ENCODE results near the gene AP5M1. TPM values are rescaled to one million over a fixed set of nuclear protein-coding genes. Genes with fewer than 3 reads are reported as not detected.
"Not testable (repeated sequence)": the region's sequence is repeated elsewhere in the genome, so short reads cannot be mapped to it uniquely, and the experiment has no call there.

The AP5M1 gene
- total RNA-seq, 1 experiment from 2014 or later, result 58.7 TPM

GRCh38 chr14:57326253-57326652 is 57.5 kb downstream of the AP5M1 start:
- TF ChIP-seq, protein P1, sequence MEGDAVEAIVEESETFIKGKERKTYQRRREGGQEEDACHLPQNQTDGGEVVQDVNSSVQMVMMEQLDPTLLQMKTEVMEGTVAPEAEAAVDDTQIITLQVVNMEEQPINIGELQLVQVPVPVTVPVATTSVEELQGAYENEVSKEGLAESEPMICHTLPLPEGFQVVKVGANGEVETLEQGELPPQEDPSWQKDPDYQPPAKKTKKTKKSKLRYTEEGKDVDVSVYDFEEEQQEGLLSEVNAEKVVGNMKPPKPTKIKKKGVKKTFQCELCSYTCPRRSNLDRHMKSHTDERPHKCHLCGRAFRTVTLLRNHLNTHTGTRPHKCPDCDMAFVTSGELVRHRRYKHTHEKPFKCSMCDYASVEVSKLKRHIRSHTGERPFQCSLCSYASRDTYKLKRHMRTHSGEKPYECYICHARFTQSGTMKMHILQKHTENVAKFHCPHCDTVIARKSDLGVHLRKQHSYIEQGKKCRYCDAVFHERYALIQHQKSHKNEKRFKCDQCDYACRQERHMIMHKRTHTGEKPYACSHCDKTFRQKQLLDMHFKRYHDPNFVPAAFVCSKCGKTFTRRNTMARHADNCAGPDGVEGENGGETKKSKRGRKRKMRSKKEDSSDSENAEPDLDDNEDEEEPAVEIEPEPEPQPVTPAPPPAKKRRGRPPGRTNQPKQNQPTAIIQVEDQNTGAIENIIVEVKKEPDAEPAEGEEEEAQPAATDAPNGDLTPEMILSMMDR (conservative IDR thresholded peaks at IDR 0.05; ENCODE audit: low read depth, low read length), result no peak
- TF ChIP-seq EZH2 (IDR thresholded peaks at IDR 0.05; ENCODE audit: borderline replicate concordance, low read depth, low read length, poor library complexity, severe bottlenecking), result no peak
- no peaks in the 10 kb centered on the region for H3K36me3 ChIP-seq (ENCODE audit: insufficient read depth, low read length, poor library complexity, severe bottlenecking)
- ChIA-PET POLR2A (ENCODE audit: low non-redundant PET) (no interaction called here), CTCF (no interaction called here)
- BruUV-seq (replicated peaks), result no TSS peak
- H3K4me1 ChIP-seq (ENCODE audit: insufficient read depth, low read length, poor library complexity, severe bottlenecking), result no peaks in the 10 kb centered on the region
- H3K9me3 ChIP-seq (ENCODE audit: low read depth, low read length, poor library complexity, severe bottlenecking), result no peaks in the 10 kb centered on the region
- DNase-seq (ENCODE audit: low spot score), result no peak
- intact Hi-C loops (cut with micrococcal nuclease; ENCODE audit: unreplicated experiment), result no loop called here
- H3K4me3 ChIP-seq (ENCODE audit: low read depth, low read length, poor library complexity, severe bottlenecking), result no peak overlapping the region
- H3K27me3 ChIP-seq (replicated peaks; ENCODE audit: insufficient read depth, low read depth, low read length, poor library complexity), result no peaks in the 10 kb centered on the region
- no peak overlapping the region for H3K27ac ChIP-seq (ENCODE audit: low read depth, low read length, poor library complexity, severe bottlenecking)

DNA sequence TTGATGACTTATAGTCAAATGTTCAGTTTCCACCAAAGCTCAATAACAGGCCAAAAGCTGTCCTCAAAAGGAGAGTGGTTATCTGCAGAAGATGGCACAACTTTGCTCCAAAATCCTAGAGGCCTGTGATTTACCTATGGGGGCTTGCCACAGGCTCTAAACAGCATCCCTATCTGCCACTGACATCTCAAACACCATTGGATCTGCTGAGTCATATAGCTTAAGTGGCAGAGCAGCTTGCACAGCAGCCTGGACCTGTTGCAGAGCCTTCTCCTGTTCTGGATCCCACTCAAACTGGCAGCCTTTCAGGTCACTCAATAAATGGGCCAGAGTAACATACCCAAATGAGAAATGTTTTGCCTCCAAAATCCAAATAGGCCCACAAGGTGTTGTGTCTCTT is 61.1 kb downstream of the AP5M1 start:
- CTCF ChIA-PET, result no interaction called here
- H3K27ac ChIP-seq (ENCODE audit: low read depth, low read length, poor library complexity, severe bottlenecking), result no peak overlapping the region
- H3K36me3 ChIP-seq (ENCODE audit: insufficient read depth, low read length, poor library complexity, severe bottlenecking), result no peaks in the 10 kb centered on the region
- no TSS peak for BruUV-seq (replicated peaks)
- no peak overlapping the region for H3K4me3 ChIP-seq (ENCODE audit: low read depth, low read length, poor library complexity, severe bottlenecking)
- no peaks in the 10 kb centered on the region for H3K9me3 ChIP-seq (ENCODE audit: low read depth, low read length, poor library complexity, severe bottlenecking)
- H3K27me3 ChIP-seq (replicated peaks; ENCODE audit: insufficient read depth, low read depth, low read length, poor library complexity), result no peaks in the 10 kb centered on the region
- no peaks in the 10 kb centered on the region for H3K4me1 ChIP-seq (ENCODE audit: insufficient read depth, low read length, poor library complexity, severe bottlenecking)
- POLR2A ChIA-PET (ENCODE audit: low non-redundant PET), result no interaction called here
- DNase-seq (ENCODE audit: low spot score), result no peak
- no peak for TF ChIP-seq EZH2 (IDR thresholded peaks at IDR 0.05; ENCODE audit: borderline replicate concordance, low read depth, low read length, poor library complexity, severe bottlenecking)
- TF ChIP-seq, protein P1 (conservative IDR thresholded peaks at IDR 0.05; ENCODE audit: low read depth, low read length), result no peak
- intact Hi-C loops (cut with micrococcal nuclease; ENCODE audit: unreplicated experiment), result no loop called here

GRCh38 chr14:57332475-57332874 is 63.7 kb downstream of the AP5M1 start:
- H3K4me3 ChIP-seq (ENCODE audit: low read depth, low read length, poor library complexity, severe bottlenecking); H3K9me3 ChIP-seq (ENCODE audit: low read depth, low read length, poor library complexity, severe bottlenecking); H3K27me3 ChIP-seq (replicated peaks; ENCODE audit: insufficient read depth, low read depth, low read length, poor library complexity); POLR2A ChIA-PET (ENCODE audit: low non-redundant PET); H3K4me1 ChIP-seq (ENCODE audit: insufficient read depth, low read length, poor library complexity, severe bottlenecking); intact Hi-C loops (cut with micrococcal nuclease; ENCODE audit: unreplicated experiment); DNase-seq (ENCODE audit: low spot score); CTCF ChIA-PET; H3K27ac ChIP-seq (ENCODE audit: low read depth, low read length, poor library complexity, severe bottlenecking); H3K36me3 ChIP-seq (ENCODE audit: insufficient read depth, low read length, poor library complexity, severe bottlenecking); BruUV-seq (replicated peaks): not testable (repeated sequence)

DNA sequence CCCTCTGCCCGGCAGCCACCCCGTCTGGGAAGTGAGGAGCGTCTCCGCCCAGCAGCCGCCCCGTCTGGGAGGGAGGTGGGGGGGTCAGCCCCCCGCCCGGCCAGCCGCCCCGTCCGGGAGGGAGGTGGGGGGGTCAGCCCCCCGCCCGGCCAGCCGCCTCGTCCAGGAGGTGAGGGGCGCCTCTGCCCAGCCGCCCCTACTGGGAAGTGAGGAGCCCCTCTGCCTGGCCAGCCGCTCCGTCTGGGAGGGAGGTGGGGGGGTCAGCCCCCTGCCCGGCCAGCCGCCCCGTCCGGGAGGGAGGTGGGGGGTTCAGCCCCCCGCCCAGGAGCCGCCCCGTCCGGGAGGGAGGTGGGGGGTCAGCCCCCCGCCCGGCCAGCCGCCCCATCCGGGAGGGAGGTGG is 65.0 kb downstream of the AP5M1 start:
- BruUV-seq (replicated peaks); POLR2A ChIA-PET (ENCODE audit: low non-redundant PET); H3K27me3 ChIP-seq (replicated peaks; ENCODE audit: insufficient read depth, low read depth, low read length, poor library complexity); H3K4me1 ChIP-seq (ENCODE audit: insufficient read depth, low read length, poor library complexity, severe bottlenecking); H3K36me3 ChIP-seq (ENCODE audit: insufficient read depth, low read length, poor library complexity, severe bottlenecking); intact Hi-C loops (cut with micrococcal nuclease; ENCODE audit: unreplicated experiment); H3K9me3 ChIP-seq (ENCODE audit: low read depth, low read length, poor library complexity, severe bottlenecking); H3K27ac ChIP-seq (ENCODE audit: low read depth, low read length, poor library complexity, severe bottlenecking); DNase-seq (ENCODE audit: low spot score); H3K4me3 ChIP-seq (ENCODE audit: low read depth, low read length, poor library complexity, severe bottlenecking); CTCF ChIA-PET: not testable (repeated sequence)

GRCh38 chr14:57343545-57344297 is 75.0 kb downstream of the AP5M1 start:
- H3K27me3 ChIP-seq (replicated peaks; ENCODE audit: insufficient read depth, low read depth, low read length, poor library complexity); POLR2A ChIA-PET (ENCODE audit: low non-redundant PET); H3K9me3 ChIP-seq (ENCODE audit: low read depth, low read length, poor library complexity, severe bottlenecking); BruUV-seq (replicated peaks); H3K36me3 ChIP-seq (ENCODE audit: insufficient read depth, low read length, poor library complexity, severe bottlenecking); intact Hi-C loops (cut with micrococcal nuclease; ENCODE audit: unreplicated experiment); CTCF ChIA-PET; H3K27ac ChIP-seq (ENCODE audit: low read depth, low read length, poor library complexity, severe bottlenecking); H3K4me1 ChIP-seq (ENCODE audit: insufficient read depth, low read length, poor library complexity, severe bottlenecking): not testable (repeated sequence)
- peak overlapping the region; percentile 28 for H3K4me3 ChIP-seq (ENCODE audit: low read depth, low read length, poor library complexity, severe bottlenecking)
- DNase-seq (ENCODE audit: low spot score), result peak; percentile 24
